ENCODE results near the gene CTIF.

CTIF gene

DNA sequence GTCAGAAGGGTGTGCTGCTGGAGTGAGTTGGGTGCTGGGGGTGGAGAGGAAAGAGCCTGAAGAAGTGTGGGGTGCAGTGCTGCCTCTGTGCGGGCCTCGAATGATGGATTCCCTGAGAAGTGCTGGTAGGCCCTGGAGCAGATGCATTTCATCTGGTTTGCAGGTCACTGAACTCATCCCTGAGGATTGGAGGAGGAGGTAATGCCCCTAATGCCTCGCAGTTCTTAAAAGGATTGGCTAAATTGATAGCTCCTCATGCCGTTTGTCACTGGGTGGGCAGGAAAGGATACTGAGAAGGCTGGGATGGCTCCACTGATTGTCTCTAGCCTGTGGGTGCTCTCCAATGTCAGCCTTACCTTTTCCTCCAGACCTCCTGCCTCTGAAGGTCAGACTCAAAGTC lies 74.1 kb downstream of the CTIF start:
- no peak for DNase-seq (ENCODE audit: low read depth)
- H3K4me3 ChIP-seq (ENCODE audit: low read depth, low read length), result no peak overlapping the region

- no peak for DNase-seq (ENCODE audit: low read depth)
These were observed 75.0 kb downstream of the CTIF start for GRCh38 chr18:48613589-48614404.

GRCh38 chr18:48615566-48616401 lies 77.0 kb downstream of the CTIF start:
- no peak overlapping the region for H3K4me3 ChIP-seq (ENCODE audit: low read depth, low read length)
- DNase-seq (ENCODE audit: low read depth), result no peak

More at GRCh38 chr18:48613589-48614404, 75.0 kb downstream of the CTIF start:
- H3K4me3 ChIP-seq (ENCODE audit: low read depth, low read length), result no peak overlapping the region

- no peak overlapping the region for H3K4me3 ChIP-seq (ENCODE audit: low read depth, low read length)
- DNase-seq (ENCODE audit: low read depth), result no peak
These were observed 77.8 kb downstream of the CTIF start for GRCh38 chr18:48616484-48617255.

- H3K4me3 ChIP-seq (ENCODE audit: low read depth, low read length), result no peak overlapping the region
- no peak for DNase-seq (ENCODE audit: low read depth)
These were observed 79.1 kb downstream of the CTIF start for GRCh38 chr18:48617844-48618497.

DNA sequence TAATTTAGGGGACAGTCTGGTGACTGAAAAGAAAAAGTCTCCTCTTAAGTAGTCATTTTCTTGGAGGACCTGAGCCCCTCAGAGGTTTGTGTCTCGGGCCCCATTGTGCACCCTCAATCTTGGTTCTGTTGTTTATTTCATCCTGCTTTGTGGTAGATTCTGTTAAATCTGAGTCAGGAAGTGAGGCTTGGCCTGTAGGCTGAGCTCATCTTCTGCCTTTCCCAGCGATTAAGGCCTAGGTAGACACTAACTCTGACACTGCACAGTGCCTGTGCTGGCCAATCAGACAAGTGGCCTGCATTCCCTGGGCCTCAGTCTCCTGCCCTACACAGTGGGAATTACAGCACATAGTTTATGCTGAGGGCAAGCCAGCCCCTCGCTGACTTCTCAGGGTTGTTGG lies 80.2 kb downstream of the CTIF start:
- DNase-seq (ENCODE audit: low read depth), result no peak
- H3K4me3 ChIP-seq (ENCODE audit: low read depth, low read length), result no peak overlapping the region

DNA sequence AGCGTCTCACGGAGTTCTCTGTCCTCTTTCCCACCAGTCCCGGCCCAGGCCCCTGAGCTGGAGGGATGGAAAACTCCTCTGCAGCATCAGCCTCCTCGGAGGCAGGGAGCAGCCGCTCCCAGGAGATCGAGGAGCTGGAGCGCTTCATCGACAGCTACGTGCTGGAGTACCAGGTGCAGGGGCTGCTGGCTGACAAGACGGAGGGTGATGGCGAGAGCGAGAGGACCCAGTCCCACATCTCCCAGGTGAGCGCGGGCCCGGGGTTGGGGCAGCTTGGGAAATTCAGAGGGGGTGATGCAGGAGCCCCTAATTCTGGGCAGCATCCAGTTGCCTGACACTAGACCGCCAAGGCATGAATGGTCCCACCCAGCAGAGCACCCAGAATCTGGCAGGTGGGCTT lies 80.7 kb downstream of the CTIF start:
- no peak for DNase-seq (ENCODE audit: low read depth)
- H3K4me3 ChIP-seq (ENCODE audit: low read depth, low read length), result no peak overlapping the region

GRCh38 chr18:48620071-48620470 lies 81.2 kb downstream of the CTIF start:
- H3K4me3 ChIP-seq (ENCODE audit: low read depth, low read length), result no peak overlapping the region
- DNase-seq (ENCODE audit: low read depth), result no peak

- no peak overlapping the region for H3K4me3 ChIP-seq (ENCODE audit: low read depth, low read length)
- DNase-seq (ENCODE audit: low read depth), result peak; percentile 63
These were observed 82.4 kb downstream of the CTIF start for GRCh38 chr18:48621240-48621639.

DNA sequence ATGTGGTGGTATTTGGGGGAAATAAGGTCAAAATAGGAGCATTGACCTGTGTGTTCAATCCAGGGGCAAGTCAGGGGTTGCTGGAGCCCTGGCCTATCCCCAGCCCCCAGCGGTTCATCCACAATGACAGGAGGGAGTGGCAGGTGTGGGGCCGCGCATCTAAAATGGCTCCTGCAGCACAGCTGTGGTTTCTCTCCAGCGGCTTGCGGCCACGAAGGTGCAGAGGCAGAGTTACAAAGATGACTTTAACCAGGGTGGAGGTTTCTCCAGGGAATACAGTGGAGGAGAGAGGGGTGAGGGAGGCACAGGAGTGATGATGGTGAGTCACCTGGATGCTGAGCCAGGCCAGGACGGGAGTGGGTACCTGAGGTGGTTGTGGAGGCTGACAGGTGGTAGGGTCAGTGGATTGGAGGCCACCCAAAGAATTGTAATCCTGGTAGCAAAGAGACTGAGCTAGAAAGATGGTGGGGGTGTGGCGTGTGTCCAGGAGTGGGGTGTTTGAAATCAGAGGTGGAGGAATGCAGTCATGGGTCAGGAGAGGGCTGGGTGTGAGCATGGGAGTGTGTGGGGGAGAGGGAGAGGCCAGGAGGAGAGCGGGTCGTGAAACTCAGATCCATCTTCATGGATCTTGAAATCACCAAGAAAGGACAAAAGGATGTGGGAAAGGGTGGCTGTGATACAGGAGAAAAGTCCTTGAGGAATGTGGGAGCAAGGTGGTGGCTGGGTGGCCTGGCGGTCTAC lies 83.2 kb downstream of the CTIF start:
- no peak for DNase-seq (ENCODE audit: low read depth)
- no peak overlapping the region for H3K4me3 ChIP-seq (ENCODE audit: low read depth, low read length)

DNA sequence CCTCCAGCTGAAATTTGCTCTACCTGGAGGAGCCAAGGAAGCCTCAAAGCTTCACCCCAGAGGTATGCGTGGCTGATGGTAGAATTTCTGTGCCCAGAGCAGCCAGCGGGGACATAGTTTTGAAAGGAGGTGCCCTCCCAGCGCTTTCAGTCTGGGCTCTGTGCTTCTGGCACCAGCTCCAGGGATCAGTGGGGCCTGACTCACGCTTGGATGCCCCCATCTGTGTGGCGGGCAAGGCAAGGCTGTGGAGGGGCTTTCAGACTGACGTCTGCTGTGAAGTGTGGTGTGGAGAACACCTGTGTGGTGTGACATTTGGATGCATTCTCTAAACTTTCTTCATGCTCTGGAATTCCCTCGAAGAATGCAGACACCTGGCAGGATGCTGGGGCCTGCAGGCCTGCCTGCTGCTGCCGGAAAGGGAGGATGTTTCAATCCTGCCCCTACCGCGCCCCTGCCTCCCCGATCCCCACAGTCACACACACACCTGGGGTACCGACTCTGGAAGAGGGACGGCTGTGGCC lies 84.1 kb downstream of the CTIF start:
- H3K4me3 ChIP-seq (ENCODE audit: low read depth, low read length), result no peak overlapping the region
- DNase-seq (ENCODE audit: low read depth), result no peak

GRCh38 chr18:48623468-48624235 lies 84.8 kb downstream of the CTIF start:
- no peak overlapping the region for H3K4me3 ChIP-seq (ENCODE audit: low read depth, low read length)
- DNase-seq (ENCODE audit: low read depth), result peak; percentile 73

DNA sequence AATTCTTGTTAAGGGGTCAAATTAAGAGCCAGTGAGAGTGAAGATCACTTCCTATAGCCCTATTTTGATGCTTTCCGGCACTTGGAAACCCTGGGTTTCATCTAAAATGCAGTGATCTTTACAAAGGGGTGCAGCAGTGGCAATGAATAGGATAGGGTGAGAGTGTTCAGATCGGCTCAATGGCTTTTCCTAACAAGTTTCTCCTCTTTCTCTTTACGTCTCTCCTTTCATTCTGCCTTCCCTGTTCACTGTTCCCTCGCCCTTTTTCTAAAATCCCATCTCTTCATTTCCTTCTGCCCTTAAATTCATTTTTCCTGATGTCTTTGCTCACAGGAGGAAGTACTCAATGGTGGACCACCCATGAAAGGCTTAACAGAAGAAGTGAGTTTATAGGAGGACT lies 86.0 kb downstream of the CTIF start:
- H3K4me3 ChIP-seq (ENCODE audit: low read depth, low read length), result no peak overlapping the region
- no peak for DNase-seq (ENCODE audit: low read depth)

DNA sequence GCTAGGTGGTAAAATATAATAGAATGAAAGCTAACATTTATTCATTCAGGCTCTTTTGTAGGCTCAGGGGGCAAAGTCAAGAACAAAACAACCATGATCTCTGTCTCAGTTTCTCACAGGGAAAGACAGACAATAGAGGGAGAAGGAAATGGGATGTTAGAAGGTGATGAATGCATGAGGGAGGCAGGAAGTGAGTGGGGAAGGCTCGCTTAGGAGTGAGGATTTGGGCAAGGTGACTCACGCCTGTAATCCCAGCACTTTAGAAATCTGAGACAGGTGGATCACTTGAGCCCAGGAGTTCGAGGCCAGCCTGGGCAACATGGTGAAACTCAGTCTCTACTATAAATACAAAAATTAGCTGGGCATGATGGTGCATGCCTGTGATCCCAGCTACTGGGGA lies 88.4 kb downstream of the CTIF start:
- DNase-seq (ENCODE audit: low read depth), result no peak
- no peak overlapping the region for H3K4me3 ChIP-seq (ENCODE audit: low read depth, low read length)

DNA sequence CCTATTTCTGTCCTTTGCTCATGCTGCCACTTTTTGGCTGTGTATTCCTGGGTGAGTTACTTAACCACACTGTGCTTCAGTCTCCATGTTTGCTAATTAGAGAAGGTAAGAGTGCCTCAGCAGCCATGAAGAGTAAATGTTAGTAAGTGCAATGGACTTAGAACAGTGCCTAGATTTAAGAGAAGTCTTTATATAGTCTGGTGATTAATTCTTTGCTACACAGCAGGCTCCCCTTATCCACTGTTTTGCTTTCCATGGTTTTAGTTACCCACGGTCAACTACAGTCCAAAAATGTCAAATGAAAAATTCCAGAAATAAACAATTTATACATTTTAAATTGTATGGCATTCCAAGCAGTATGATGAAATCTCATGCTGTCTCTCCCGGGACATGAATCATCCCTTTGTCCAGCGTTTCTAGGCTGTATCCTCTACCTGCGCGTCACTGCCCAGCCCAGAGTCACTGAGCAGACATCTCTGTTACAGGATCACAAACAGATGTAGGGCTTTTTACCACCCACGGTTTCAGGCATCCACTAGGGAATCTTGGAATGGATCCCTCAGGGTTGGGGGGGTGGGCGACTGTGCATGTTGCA lies 91.0 kb downstream of the CTIF start:
- H3K4me3 ChIP-seq (ENCODE audit: low read depth, low read length), result no peak overlapping the region

DNA sequence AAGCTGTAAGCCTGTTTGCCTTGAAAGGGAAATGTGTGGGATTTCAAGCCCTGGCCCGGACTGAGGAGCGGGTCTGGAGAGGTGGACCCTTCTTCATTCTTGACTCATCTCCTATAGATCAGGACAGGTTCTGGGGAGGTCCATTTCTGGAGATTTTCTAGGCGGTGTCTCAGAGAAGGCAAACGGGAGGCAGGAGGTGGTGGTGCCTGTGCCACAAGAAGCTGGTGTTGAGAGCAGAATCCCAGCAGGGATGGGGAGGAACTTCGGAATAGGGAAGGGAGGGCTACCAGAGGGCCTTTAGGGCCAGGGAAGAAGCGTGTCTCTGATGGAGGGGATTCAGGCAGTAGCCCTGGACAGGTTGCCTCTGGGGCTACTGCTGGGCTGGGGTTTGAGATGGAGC lies 93.0 kb downstream of the CTIF start:
- no peak overlapping the region for H3K4me3 ChIP-seq (ENCODE audit: low read depth, low read length)
- no peak for DNase-seq (ENCODE audit: low read depth)

More for the DNA sequence above, 91.0 kb downstream of the CTIF start:
- DNase-seq (ENCODE audit: low read depth), result peak; percentile 99

DNA sequence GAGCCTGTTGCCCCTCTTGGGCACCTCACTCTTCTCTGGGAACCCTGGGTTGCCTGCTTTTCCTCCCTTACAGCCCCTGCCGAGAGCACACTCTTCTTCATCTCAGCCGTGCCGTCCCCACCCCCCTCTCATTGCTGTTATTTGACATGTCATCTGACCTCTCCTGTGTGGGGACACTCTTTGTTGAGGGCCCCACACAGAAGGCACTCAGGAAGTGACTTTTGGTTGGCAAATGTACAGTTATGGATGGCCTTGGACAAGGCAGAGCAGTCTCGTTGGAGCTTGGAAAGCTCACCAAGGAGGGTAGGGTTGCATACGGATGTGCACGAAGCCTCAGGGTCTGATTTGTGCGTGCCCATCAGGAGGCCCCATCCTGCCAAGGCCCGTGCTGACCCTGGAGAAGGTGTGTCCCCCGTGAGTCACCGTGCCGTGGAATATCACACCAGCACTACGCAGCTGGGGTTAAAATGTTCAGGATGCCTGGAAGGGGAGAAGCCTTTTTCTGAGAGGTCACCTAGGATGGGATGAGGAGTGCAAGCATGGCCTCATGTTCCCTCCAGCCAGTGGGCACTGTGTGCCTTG lies 93.9 kb downstream of the CTIF start:
- no peak for DNase-seq (ENCODE audit: low read depth)

More for the DNA sequence above, 93.9 kb downstream of the CTIF start:
- H3K4me3 ChIP-seq (ENCODE audit: low read depth, low read length), result no peak overlapping the region

Data from skeletal muscle cell (primary cell).